Eye (tissue), 1 donor: ENCODE measurements around the gene PHC2.
A peak's percentile ranks its signal among the peaks of the same experiment; 100 is the strongest.

Experiments used
- DNase-seq: peaks from one replicate; pipeline ENCODE4 v3.0.0-alpha.2; 2015

Gene PHC2

DNA sequence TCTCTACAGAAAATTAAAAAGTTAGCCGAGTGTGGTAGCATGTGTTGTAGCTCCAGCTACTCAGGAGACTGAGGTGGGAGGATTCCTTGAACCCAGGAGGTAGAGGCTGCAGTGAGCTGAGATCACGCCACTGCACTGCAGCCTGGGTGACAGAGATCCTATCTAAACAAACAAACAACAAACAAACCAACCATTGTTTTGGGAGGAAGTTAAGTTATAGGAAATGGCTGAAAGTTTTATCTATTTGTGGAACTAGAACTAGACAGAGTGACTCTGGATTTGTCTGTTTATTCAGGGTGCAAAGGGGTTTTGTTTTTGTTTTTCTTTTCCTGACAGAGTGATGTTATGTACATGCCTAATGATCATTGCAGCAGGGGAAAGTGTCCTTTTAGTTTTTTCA, 143.6 kb downstream of the PHC2 start:
- no peak for DNase-seq

DNA sequence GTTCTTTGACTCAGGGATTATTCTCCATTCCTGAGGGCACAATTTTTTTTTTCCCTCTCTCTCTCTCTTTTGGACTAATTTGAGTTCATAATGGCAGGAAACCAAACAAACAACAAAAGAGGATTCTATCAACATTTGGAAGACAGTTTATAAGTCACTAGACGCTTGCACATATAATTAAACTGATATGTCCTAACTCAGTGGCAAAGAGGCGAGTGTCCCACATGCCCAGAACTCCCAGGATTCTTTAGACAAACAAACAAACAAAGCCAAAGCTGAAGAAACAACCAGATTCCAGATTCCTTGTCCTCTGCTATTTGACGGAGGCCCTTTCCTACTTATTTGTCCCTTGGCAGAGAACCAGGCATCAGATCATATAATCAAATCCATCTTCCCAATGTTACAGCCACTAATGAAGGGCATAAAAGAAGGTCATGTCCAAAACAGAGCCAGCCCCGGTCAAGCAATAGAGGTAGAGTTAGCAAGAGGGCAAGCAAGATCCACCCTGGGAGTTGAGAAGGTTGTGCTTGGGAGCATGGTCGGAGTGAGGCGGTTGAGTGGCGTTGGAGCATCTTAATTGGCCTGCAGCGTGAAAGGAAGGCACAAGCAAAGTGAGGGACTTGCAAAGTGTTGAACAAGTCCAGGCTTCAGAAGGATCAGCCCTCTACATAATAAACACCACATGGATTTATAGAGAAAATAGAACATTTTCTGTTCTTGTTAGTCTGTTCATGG, 144.3 kb downstream of the PHC2 start:
- DNase-seq: no peak

GRCh38 chr1:33284049-33284448, 146.8 kb downstream of the PHC2 start:
- DNase-seq: peak; percentile 59

DNA sequence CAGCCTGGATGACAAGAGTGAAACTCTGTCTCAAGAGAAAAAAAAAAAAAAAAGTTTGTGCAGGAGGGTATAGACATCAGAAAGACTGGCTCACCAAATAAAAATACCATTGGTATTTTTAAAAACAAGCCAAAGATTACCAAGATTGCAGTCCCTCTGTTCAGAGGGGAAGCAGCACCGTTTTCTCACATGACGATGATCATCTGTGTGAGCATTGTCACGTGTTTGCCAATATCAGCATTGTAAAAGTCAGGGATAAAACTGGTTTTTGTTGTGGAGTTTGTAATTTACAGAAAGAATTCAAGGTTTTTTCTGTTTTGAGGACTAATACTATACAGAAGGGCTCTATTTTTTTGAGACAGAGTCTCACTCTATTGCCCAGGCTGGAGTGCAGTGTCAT, 148.1 kb downstream of the PHC2 start:
- DNase-seq: no peak

DNA sequence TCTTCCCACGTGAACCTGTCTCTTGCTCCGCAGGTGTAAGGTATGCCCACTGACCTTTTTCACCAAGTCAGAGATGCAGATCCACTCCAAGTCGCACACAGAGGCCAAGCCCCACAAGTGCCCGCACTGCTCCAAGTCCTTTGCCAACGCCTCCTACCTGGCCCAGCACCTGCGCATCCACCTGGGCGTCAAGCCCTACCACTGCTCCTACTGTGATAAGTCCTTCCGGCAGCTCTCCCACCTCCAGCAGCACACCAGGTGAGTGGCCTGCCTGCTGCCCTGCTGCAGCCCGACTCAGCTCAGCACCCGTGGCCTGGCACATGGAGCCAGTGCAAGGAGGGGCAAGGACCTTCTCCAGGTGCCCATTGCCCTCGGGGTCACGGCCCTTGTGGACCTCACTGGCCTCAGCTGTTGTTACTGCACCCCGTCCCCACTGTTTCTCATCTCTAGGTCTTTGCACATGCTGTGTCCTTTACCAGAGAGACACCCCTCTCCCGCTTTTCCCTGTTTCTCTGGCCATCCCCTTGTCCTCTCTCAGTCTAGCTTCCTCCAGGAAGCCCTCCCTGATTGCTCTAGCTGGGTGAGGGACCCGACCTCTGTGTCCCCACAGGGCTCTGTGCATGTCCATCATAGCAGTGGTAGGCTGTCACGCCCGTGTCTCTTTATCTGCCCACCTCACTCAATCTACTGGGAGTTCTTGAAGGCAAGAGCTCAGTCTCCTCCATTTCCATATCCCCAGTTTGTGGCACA, 149.2 kb downstream of the PHC2 start:
- no peak for DNase-seq

- DNase-seq: no peak
Observed at GRCh38 chr1:33280091-33280661, 150.7 kb downstream of the PHC2 start.

- no peak for DNase-seq
Observed at GRCh38 chr1:33277488-33278084, 153.3 kb downstream of the PHC2 start.

DNA sequence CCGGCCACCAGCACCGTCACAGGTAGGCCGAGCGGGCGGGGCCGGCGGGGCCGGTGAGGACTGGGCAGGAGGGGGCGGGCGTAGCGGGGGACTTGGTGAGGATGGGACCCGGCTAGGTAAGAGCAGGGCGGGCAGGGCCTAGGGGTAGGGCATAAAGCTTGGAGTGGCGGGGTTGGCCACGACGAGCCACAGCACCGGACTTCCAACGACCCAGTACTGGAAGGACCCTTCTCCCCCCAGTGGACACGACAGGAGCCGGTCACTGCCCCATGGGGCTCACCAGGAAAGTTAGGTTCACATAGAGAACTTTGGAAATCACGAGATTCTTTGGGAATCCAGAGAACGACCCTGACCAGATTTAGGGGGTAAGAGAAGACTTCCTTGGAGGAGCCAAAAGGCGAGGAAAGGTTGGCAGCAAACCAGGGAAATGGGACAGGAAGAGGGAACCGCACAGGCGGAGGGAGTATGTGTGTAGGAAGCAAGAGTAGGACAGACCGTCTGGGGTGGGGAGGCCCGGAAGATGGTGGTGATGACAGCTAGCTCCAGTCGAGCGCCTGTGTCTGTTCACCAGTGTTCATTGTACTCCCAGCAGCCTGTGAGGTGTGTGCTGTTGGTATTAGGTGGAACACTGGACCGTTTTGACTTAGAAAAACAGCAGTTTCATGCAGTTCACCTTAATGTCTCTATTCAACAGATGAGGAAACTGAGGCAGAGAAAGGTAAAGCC, 154.2 kb downstream of the PHC2 start:
- no peak for DNase-seq

DNA sequence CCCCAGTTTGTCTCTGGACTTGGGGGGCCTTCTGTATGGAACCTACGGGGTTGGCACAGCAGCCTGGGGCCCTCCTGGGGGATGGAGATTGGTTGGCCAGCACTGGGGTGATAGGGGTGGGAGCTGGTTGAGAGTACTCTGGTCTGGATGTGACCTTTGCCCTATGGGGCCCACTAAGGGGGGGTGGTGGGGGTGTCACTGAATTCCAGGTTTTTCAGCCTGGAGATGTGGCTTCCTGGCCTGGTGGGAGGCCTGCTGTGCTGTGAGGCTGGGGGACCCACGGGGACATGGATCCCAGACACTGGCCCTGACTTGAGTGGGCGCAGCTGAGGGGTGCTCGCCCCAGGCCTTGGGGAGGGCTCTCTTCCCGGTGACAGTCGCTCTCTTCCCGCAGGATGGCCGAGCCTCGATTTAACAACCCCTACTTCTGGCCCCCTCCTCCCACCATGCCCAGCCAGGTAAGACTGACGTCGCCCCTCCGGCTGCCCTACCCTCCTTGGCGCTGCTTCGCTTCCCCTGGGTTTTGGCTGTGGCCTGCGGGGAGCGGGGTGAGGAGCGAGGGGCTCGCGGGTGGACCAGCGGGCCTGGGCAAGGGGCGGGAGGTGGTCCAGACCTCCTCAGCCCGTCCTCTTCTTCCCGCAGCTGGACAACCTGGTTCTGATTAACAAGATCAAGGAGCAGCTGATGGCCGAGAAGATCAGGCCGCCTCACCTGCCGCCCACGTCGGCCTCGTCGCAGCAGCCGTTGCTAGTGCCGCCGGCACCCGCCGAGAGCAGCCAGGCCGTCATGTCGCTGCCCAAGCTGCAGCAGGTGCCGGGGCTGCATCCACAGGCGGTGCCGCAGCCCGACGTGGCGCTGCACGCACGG, 155.0 kb downstream of the PHC2 start:
- no peak for DNase-seq

GRCh38 chr1:33275195-33275594, 155.7 kb downstream of the PHC2 start:
- DNase-seq: no peak

- DNase-seq: no peak
Observed at GRCh38 chr1:33274446-33274845, 156.4 kb downstream of the PHC2 start.

DNA sequence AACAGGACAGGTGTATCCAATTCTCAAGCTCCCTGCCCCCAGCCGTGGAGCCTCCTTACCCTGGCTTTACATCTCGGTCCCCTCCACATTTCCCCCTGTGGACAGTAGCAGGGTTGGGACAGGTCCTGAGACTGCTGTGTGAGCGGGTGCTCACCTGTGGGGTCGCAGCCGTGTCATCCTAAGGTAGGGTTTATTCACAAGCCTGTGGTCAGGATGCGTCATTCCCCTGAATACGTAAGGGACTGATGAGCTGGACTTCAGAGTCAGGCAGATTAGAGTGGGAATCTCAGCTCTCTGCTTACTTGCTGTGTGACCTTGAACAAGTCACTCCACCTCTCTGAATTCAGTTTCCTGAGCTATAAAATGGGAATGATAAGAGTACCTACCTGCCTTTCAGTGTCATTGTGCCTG, 156.9 kb downstream of the PHC2 start:
- DNase-seq: no peak
